ENCODE measurements around the gene MOB3C. TPM values are rescaled to one million over a fixed set of nuclear protein-coding genes. Genes with fewer than 3 reads are reported as not detected.
"Not testable (repeated sequence)": the region's sequence is repeated elsewhere in the genome, so short reads cannot be mapped to it uniquely, and the experiment has no call there.

MOB3C gene
- total RNA-seq, 2 experiments from 2014 or later: 19.5 to 21.4 TPM

- H3K27ac Mint-ChIP-seq, H3K4me3 Mint-ChIP-seq, DNase-seq, H3K27me3 Mint-ChIP-seq, POLR2A ChIA-PET: not testable (repeated sequence)
- peaks cover 12% of the 10 kb centered on the region for H3K4me1 Mint-ChIP-seq
- peaks cover 15% of the 10 kb centered on the region for H3K9me3 Mint-ChIP-seq
- CTCF ChIA-PET: interaction anchor here (0.7 to 2.4 kb wide), 2 partner anchors 14 to 72 kb away, joined by 3 to 6 read pairs; no protein-coding TSS in a partner anchor
- H3K36me3 Mint-ChIP-seq (ENCODE audit: low read depth): peaks cover 74% of the 10 kb centered on the region
Observed at GRCh38 chr1:46651152-46651551, 34.5 kb upstream of the MOB3C start.

GRCh38 chr1:46650491-46650890 is 33.9 kb upstream of the MOB3C start:
- H3K27me3 Mint-ChIP-seq: no peaks in the 10 kb centered on the region
- DNase-seq: no peak
- CTCF ChIA-PET: interaction anchor here (0.7 to 2.5 kb wide), 3 partner anchors 15 to 71 kb away, joined by 3 to 11 read pairs (median 6); no protein-coding TSS in a partner anchor
- POLR2A ChIA-PET: no interaction called here
- peaks cover 12% of the 10 kb centered on the region for H3K4me1 Mint-ChIP-seq
- no peak overlapping the region for H3K27ac Mint-ChIP-seq
- H3K36me3 Mint-ChIP-seq (ENCODE audit: low read depth): peaks cover 68% of the 10 kb centered on the region
- H3K9me3 Mint-ChIP-seq: peaks cover 15% of the 10 kb centered on the region
- H3K4me3 Mint-ChIP-seq: no peak overlapping the region

GRCh38 chr1:46649764-46650163 is 33.2 kb upstream of the MOB3C start:
- POLR2A ChIA-PET: no interaction called here
- CTCF ChIA-PET: interaction anchor here (1.1 to 2.5 kb wide), 4 partner anchors 15 to 75 kb away, joined by 3 to 11 read pairs (median 5); partner anchors contain the start of gene MKNK1

GRCh38 chr1:46647611-46648010 is 31.0 kb upstream of the MOB3C start:
- POLR2A ChIA-PET: interaction anchor here (0.7 kb wide), 1 partner anchor 32 kb away, joined by 3 read pairs; no protein-coding TSS in a partner anchor
- DNase-seq: no peak

More at GRCh38 chr1:46649764-46650163, 33.2 kb upstream of the MOB3C start:
- no peak for DNase-seq
- no peak overlapping the region for H3K4me3 Mint-ChIP-seq
- H3K4me1 Mint-ChIP-seq: peaks cover 12% of the 10 kb centered on the region
- H3K9me3 Mint-ChIP-seq: peaks cover 11% of the 10 kb centered on the region
- H3K27ac Mint-ChIP-seq: no peak overlapping the region
- H3K27me3 Mint-ChIP-seq: no peaks in the 10 kb centered on the region
- H3K36me3 Mint-ChIP-seq (ENCODE audit: low read depth): peaks cover 61% of the 10 kb centered on the region

GRCh38 chr1:46646844-46647243 is 30.2 kb upstream of the MOB3C start:
- H3K27ac Mint-ChIP-seq: no peak overlapping the region
- ChIA-PET CTCF (interaction anchor here (1.5 to 2.4 kb wide), 2 partner anchors 10 to 22 kb away, joined by 3 to 6 read pairs; partner anchors contain the start of gene ATPAF1), POLR2A (no interaction called here)
- no peak overlapping the region for H3K4me3 Mint-ChIP-seq
- no peaks in the 10 kb centered on the region for H3K4me1 Mint-ChIP-seq
- peaks cover 9% of the 10 kb centered on the region for H3K9me3 Mint-ChIP-seq
- H3K36me3 Mint-ChIP-seq (ENCODE audit: low read depth): peaks cover 43% of the 10 kb centered on the region
- H3K27me3 Mint-ChIP-seq: no peaks in the 10 kb centered on the region
- no peak for DNase-seq

More at GRCh38 chr1:46647611-46648010, 31.0 kb upstream of the MOB3C start:
- H3K36me3 Mint-ChIP-seq (ENCODE audit: low read depth): peaks cover 45% of the 10 kb centered on the region
- CTCF ChIA-PET: interaction anchor here (1.5 kb wide), 1 partner anchor 21 kb away, joined by 3 read pairs; the partner anchor contains the start of gene ATPAF1
- no peak overlapping the region for H3K4me3 Mint-ChIP-seq
- H3K27me3 Mint-ChIP-seq: no peaks in the 10 kb centered on the region
- peaks cover 9% of the 10 kb centered on the region for H3K9me3 Mint-ChIP-seq
- no peak overlapping the region for H3K27ac Mint-ChIP-seq
- no peaks in the 10 kb centered on the region for H3K4me1 Mint-ChIP-seq

GRCh38 chr1:46646331-46646730 is 29.7 kb upstream of the MOB3C start:
- Mint-ChIP-seq H3K36me3 (ENCODE audit: low read depth) (peaks cover 46% of the 10 kb centered on the region), H3K4me3 (no peak overlapping the region), H3K27me3 (no peaks in the 10 kb centered on the region), H3K27ac (no peak overlapping the region), H3K9me3 (peaks cover 9% of the 10 kb centered on the region), H3K4me1 (no peaks in the 10 kb centered on the region)
- POLR2A ChIA-PET: no interaction called here
- CTCF ChIA-PET: interaction anchor here (2.4 kb wide), 1 partner anchor 11 kb away, joined by 6 read pairs; no protein-coding TSS in a partner anchor
- no peak for DNase-seq

GRCh38 chr1:46645815-46646214 is 29.2 kb upstream of the MOB3C start:
- ChIA-PET POLR2A (no interaction called here), CTCF (interaction anchor here (2.4 kb wide), 1 partner anchor 11 kb away, joined by 6 read pairs; no protein-coding TSS in a partner anchor)
- H3K4me3 Mint-ChIP-seq: no peak overlapping the region
- H3K27ac Mint-ChIP-seq: no peak overlapping the region
- no peaks in the 10 kb centered on the region for H3K27me3 Mint-ChIP-seq
- H3K9me3 Mint-ChIP-seq: peaks cover 9% of the 10 kb centered on the region
- DNase-seq: no peak
- no peaks in the 10 kb centered on the region for H3K4me1 Mint-ChIP-seq
- H3K36me3 Mint-ChIP-seq (ENCODE audit: low read depth): peaks cover 43% of the 10 kb centered on the region

- H3K4me1 Mint-ChIP-seq: no peaks in the 10 kb centered on the region
- POLR2A ChIA-PET: no interaction called here
- H3K27me3 Mint-ChIP-seq: no peaks in the 10 kb centered on the region
- peaks cover 28% of the 10 kb centered on the region for H3K36me3 Mint-ChIP-seq (ENCODE audit: low read depth)
- H3K9me3 Mint-ChIP-seq: no peaks in the 10 kb centered on the region
- CTCF ChIA-PET: interaction anchor here (1.2 kb wide), 1 partner anchor 25 kb away, joined by 5 read pairs; no protein-coding TSS in a partner anchor
- no peak overlapping the region for H3K4me3 Mint-ChIP-seq
- no peak overlapping the region for H3K27ac Mint-ChIP-seq
- no peak for DNase-seq
Observed at GRCh38 chr1:46643368-46643775, 26.8 kb upstream of the MOB3C start.

- POLR2A ChIA-PET: no interaction called here
- no peak for DNase-seq
- Mint-ChIP-seq H3K4me1 (no peaks in the 10 kb centered on the region), H3K36me3 (ENCODE audit: low read depth) (peaks cover 21% of the 10 kb centered on the region), H3K9me3 (no peaks in the 10 kb centered on the region), H3K27ac (no peak overlapping the region), H3K4me3 (no peak overlapping the region), H3K27me3 (no peaks in the 10 kb centered on the region)
- CTCF ChIA-PET: interaction anchor here (1.2 kb wide), 1 partner anchor 24 kb away, joined by 5 read pairs; no protein-coding TSS in a partner anchor
Observed at GRCh38 chr1:46642115-46642680, 25.6 kb upstream of the MOB3C start.

GRCh38 chr1:46639547-46639946 is 22.9 kb upstream of the MOB3C start:
- POLR2A ChIA-PET: no interaction called here
- Mint-ChIP-seq H3K27me3 (no peaks in the 10 kb centered on the region), H3K9me3 (no peaks in the 10 kb centered on the region), H3K4me1 (peaks cover 2% of the 10 kb centered on the region), H3K4me3 (no peak overlapping the region), H3K27ac (no peak overlapping the region), H3K36me3 (ENCODE audit: low read depth) (peaks cover 26% of the 10 kb centered on the region)
- DNase-seq: no peak
- CTCF ChIA-PET: interaction anchor here (1.1 kb wide), 1 partner anchor 9 kb away, joined by 3 read pairs; no protein-coding TSS in a partner anchor

GRCh38 chr1:46638921-46639320 is 22.3 kb upstream of the MOB3C start:
- Mint-ChIP-seq H3K4me3 (no peak overlapping the region), H3K27me3 (no peaks in the 10 kb centered on the region), H3K4me1 (peaks cover 2% of the 10 kb centered on the region), H3K27ac (no peak overlapping the region), H3K9me3 (no peaks in the 10 kb centered on the region), H3K36me3 (ENCODE audit: low read depth) (peaks cover 31% of the 10 kb centered on the region)
- ChIA-PET POLR2A (no interaction called here), CTCF (no interaction called here)
- DNase-seq: no peak

- Mint-ChIP-seq H3K4me3 (no peak overlapping the region), H3K27me3 (no peaks in the 10 kb centered on the region), H3K27ac (no peak overlapping the region), H3K36me3 (ENCODE audit: low read depth) (peaks cover 39% of the 10 kb centered on the region), H3K4me1 (peaks cover 2% of the 10 kb centered on the region), H3K9me3 (no peaks in the 10 kb centered on the region)
- ChIA-PET POLR2A (no interaction called here), CTCF (interaction anchor here (1.0 kb wide), 1 partner anchor 39 kb away, joined by 3 read pairs; no protein-coding TSS in a partner anchor)
- DNase-seq: no peak
Observed at GRCh38 chr1:46637444-46638083, 21.0 kb upstream of the MOB3C start.

GRCh38 chr1:46635205-46635604 is 18.6 kb upstream of the MOB3C start:
- no peak overlapping the region for H3K27ac Mint-ChIP-seq
- H3K27me3 Mint-ChIP-seq: no peaks in the 10 kb centered on the region

More at GRCh38 chr1:46635205-46635604, 18.6 kb upstream of the MOB3C start:
- ChIA-PET CTCF (interaction anchor here (1.0 to 2.5 kb wide), 4 partner anchors 13 to 53 kb away, joined by 3 to 11 read pairs (median 4); no protein-coding TSS in a partner anchor), POLR2A (no interaction called here)
- Mint-ChIP-seq H3K9me3 (no peaks in the 10 kb centered on the region), H3K36me3 (ENCODE audit: low read depth) (peaks cover 30% of the 10 kb centered on the region), H3K4me3 (no peak overlapping the region), H3K4me1 (peaks cover 2% of the 10 kb centered on the region)
- no peak for DNase-seq
